Gastroesophageal sphincter (tissue), 3 donors: ENCODE measurements around the gene CFAP157.

ENCODE experiments used
- CTCF ChIP-seq, 4 experiments: fragments of 200-600 bp in 2 of 4; fragments of 450-650 bp in 2 of 4; sonication (generic) in 1 of 4; IDR thresholded peaks; one replicate each; pipeline ENCODE4 v1.5.1; 2017 to 2019; ENCODE audit warnings: antibody characterized with exemption in 4 of 4, mild to moderate bottlenecking in 2 of 4, moderate library complexity in 2 of 4
- EP300 ChIP-seq: sonication (generic); formaldehyde crosslinking; IDR thresholded peaks from one replicate; pipeline ENCODE4 v1.6.1; 2017; ENCODE audit warnings: antibody characterized with exemption, mild to moderate bottlenecking
- POLR2A ChIP-seq, 2 donors: fragments of 450-650 bp; IDR thresholded peaks; one replicate each; pipeline ENCODE4 v1.6.1; 2017; ENCODE audit warnings: antibody characterized with exemption in 2 of 2, mild to moderate bottlenecking in 2 of 2, moderate library complexity in 1 of 2
- POLR2AphosphoS5 ChIP-seq: sonication (generic); formaldehyde crosslinking; IDR thresholded peaks from one replicate; pipeline ENCODE4 v1.6.1; 2017; ENCODE audit warnings: antibody characterized with exemption

- no peak for TF ChIP-seq POLR2A (IDR thresholded peaks at IDR 0.05)
- no peak for TF ChIP-seq CTCF (IDR thresholded peaks at IDR 0.05)
- TF ChIP-seq POLR2AphosphoS5: no peak
- no peak for TF ChIP-seq EP300
Measured at GRCh38 chr9:127729522-127730256, 22.9 kb downstream of the CFAP157 start.
